GM13977 (cell line): ENCODE measurements around the gene LYPD3.
"Not testable (repeated sequence)": the region's sequence is repeated elsewhere in the genome, so short reads cannot be mapped to it uniquely, and the experiment has no call there.

ENCODE experiments used
- DNase-seq: peaks from one replicate; pipeline ENCODE4 v3.0.0; 2012; ENCODE audit warnings: low spot score
- in situ Hi-C: fragments of 300-500 bp; cut with MboI; formaldehyde crosslinking; loops from one replicate; pipeline ENCODE4 v1.12.0; 2022; ENCODE audit warnings: low sequenced_read_pairs, low pct_unique_long_range_greater_than_20kb, mixed read lengths, inconsistent platforms; ENCODE audit not compliant: unreplicated experiment
- TF ChIP-seq, protein P1 (sequence below): IDR thresholded peaks from 2 replicates; pipeline ENCODE4 v1.5.1; 2012; ENCODE audit warnings: mild to moderate bottlenecking, control low read depth; ENCODE audit not compliant: insufficient read depth; ENCODE audit errors: extremely low read depth, missing control alignments

LYPD3 gene

DNA sequence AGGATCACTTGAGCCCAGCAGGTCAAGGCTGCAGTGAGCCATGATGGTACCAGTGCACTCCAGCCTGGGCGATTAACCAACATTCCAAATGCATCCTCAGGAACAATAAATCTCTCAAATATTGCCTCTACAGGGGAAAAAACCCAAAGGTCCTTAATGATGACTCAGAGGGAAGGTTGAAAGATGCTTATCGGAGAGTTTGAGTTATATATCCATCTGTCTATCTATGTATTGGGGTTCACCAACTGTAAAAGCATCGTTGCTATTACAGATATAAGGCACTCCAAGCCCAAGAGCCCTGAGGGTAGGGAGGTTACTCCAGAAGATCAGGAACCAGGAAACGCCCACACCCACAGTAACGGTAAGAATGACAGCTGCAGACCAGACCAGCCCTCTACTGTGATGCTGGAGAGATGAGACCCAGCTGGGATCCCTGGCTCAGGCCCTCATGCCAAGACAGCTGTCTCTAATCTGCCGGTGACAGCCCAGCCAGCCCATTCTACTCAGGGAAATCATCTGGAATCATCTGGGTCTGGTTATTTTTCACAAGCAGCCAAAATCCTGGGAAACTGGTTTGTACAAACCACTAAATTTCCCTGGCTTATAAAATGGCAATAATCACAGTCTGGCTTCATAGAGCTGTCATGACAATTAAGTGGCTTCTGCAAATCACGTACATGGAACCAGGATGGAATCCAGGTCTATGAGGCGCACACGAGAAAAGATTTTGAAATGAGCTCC is 26.9 kb downstream of the LYPD3 start:
- TF ChIP-seq, protein P1, sequence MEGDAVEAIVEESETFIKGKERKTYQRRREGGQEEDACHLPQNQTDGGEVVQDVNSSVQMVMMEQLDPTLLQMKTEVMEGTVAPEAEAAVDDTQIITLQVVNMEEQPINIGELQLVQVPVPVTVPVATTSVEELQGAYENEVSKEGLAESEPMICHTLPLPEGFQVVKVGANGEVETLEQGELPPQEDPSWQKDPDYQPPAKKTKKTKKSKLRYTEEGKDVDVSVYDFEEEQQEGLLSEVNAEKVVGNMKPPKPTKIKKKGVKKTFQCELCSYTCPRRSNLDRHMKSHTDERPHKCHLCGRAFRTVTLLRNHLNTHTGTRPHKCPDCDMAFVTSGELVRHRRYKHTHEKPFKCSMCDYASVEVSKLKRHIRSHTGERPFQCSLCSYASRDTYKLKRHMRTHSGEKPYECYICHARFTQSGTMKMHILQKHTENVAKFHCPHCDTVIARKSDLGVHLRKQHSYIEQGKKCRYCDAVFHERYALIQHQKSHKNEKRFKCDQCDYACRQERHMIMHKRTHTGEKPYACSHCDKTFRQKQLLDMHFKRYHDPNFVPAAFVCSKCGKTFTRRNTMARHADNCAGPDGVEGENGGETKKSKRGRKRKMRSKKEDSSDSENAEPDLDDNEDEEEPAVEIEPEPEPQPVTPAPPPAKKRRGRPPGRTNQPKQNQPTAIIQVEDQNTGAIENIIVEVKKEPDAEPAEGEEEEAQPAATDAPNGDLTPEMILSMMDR, result no peak
- DNase-seq, result no peak

DNA sequence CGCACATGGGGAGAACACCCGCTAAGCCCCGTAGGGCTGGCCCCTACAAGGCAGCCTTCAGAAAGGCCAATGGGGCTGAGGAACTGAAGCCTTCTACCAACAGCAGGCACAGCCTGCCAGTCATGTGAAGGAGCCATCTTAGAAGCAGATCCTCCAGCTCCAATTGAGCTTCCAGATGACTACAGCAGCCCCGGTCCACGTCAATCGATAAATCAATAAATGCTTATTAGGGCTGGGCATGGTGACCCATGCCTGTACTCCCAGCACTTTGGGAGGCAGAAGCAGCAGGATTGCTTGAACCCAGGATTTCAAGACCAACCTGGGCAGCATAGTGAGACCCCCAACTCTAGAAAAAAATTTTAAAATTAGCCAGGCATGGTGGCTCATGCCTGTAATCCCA is 27.7 kb downstream of the LYPD3 start:
- in situ Hi-C loops, result no loop called here
- DNase-seq, result no peak
- TF ChIP-seq, protein P1, result no peak

More for the DNA sequence above, 26.9 kb downstream of the LYPD3 start:
- in situ Hi-C loops, result no loop called here

- DNase-seq, in situ Hi-C loops: not testable (repeated sequence)
Observed at GRCh38 chr19:43437284-43437683, 28.1 kb downstream of the LYPD3 start.

DNA sequence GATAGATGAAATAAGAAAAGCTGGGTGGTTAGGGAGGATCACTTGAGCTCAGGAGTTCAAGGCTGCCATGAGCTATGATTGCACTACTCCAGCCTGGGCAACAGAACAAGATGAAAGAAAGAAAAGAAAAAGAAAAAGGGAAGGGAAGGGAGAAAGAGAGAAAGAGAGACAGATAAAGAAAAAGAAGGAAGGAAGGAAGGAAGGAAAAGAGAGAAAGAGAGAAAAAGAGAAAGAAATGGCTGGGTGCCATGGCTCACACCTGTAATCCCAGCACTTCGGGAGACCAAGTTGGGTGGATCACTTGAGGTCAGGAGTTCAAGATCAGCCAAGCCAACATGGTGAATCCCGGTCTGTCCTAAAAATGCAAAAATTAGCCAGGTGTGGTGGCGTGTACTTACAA is 29.6 kb downstream of the LYPD3 start:
- DNase-seq, result no peak
- TF ChIP-seq, protein P1, result no peak
- in situ Hi-C loops, result no loop called here

GRCh38 chr19:43433689-43434088 is 31.7 kb downstream of the LYPD3 start:
- in situ Hi-C loops, result no loop called here

GRCh38 chr19:43433358-43433673 is 32.1 kb downstream of the LYPD3 start:
- TF ChIP-seq, protein P1, result no peak
- in situ Hi-C loops, result no loop called here
- DNase-seq, result no peak

More at GRCh38 chr19:43433689-43434088, 31.7 kb downstream of the LYPD3 start:
- TF ChIP-seq, protein P1, result no peak
- no peak for DNase-seq

- in situ Hi-C loops, result no loop called here
- DNase-seq, result no peak
- TF ChIP-seq, protein P1, result no peak
Observed at GRCh38 chr19:43430976-43431375, 34.4 kb downstream of the LYPD3 start.
